Stomach (tissue), 9 donors: ENCODE data around the gene EEF1AKMT1. TPM values are rescaled to one million over a fixed set of nuclear protein-coding genes. Genes with fewer than 3 reads are reported as not detected.
"Not testable (repeated sequence)": the region's sequence is repeated elsewhere in the genome, so short reads cannot be mapped to it uniquely, and the experiment has no call there.

ENCODE experiments used
- DNase-seq, 2 donors: peaks; one replicate each; pipeline versions ENCODE4 v3.0.0 to v3.0.0-alpha.2; 2013 to 2019
- H3K27ac ChIP-seq, 5 donors: fragments of 200-600 bp in 4 of 5; sonication (generic) in 4 of 5; one replicate each; pipeline ENCODE4 v1.5.1; 2013 to 2019; ENCODE audit warnings: mild to moderate bottlenecking in 1 of 5, moderate library complexity in 1 of 5
- H3K27me3 ChIP-seq, 3 donors: fragments of 200-600 bp; sonication (generic); one replicate each; pipeline ENCODE4 v1.5.1; 2017 to 2019; ENCODE audit warnings: mixed run types in 1 of 3
- H3K36me3 ChIP-seq, 4 donors: fragments of 200-600 bp; sonication (generic); 1 replicate in 3 of 4; 2 replicates in 1 of 4; pipeline ENCODE4 v1.5.1; 2016 to 2019
- H3K4me1 ChIP-seq, 4 donors: fragments of 200-600 bp; sonication (generic); one replicate each; pipeline ENCODE4 v1.5.1; 2016 to 2019
- H3K4me3 ChIP-seq, 4 donors: fragments of 200-600 bp; sonication (generic) in 3 of 4; one replicate each; pipeline ENCODE4 v1.5.1; 2016 to 2019; ENCODE audit warnings: mild to moderate bottlenecking in 1 of 4
- H3K9me3 ChIP-seq, 4 donors: fragments of 200-600 bp; sonication (generic); one replicate each; pipeline ENCODE4 v1.5.1; 2016 to 2019
- CTCF ChIP-seq, 7 experiments: fragments of 450-650 bp in 4 of 7; fragments of 200-600 bp in 3 of 7; sonication (generic) in 3 of 7; IDR thresholded peaks; one replicate each; pipeline ENCODE4 v1.5.1; 2016 to 2019; ENCODE audit warnings: antibody characterized with exemption in 7 of 7, control low read depth in 2 of 7, mild to moderate bottlenecking in 1 of 7
- EP300 ChIP-seq: sonication (generic); formaldehyde crosslinking; IDR thresholded peaks from one replicate; pipeline ENCODE4 v1.6.1; 2017; ENCODE audit warnings: antibody characterized with exemption
- POLR2A ChIP-seq, 4 donors: fragments of 450-650 bp; IDR thresholded peaks; one replicate each; pipeline ENCODE4 v1.6.1; 2016; ENCODE audit warnings: antibody characterized with exemption in 4 of 4, control low read depth in 2 of 4, mild to moderate bottlenecking in 1 of 4, moderate library complexity in 1 of 4
- POLR2AphosphoS5 ChIP-seq, 3 donors: sonication (generic); formaldehyde crosslinking; IDR thresholded peaks; one replicate each; pipeline ENCODE4 v1.6.1; 2016; ENCODE audit warnings: antibody characterized with exemption in 3 of 3
- WGBS, 5 donors: extraction: QIAGEN DNeasy Blood & Tissue Kit in 3 of 5; methylation state at CpG; one replicate each; pipeline versions ENCODE4 v1.1.5 to v1.1.7; 2013 to 2018; 5-methylcytosine and 5-hydroxymethylcytosine counted together
- intact Hi-C: fragments of 100-400 bp; cut with DNase I; formaldehyde crosslinking; loops from one replicate; pipeline ENCODE4 v1.15.1; 2023; ENCODE audit warnings: low total_unique reads
- polyA plus RNA-seq, 3 donors: library from polyadenylated mRNA; stranded (reverse); fragments of 200-250 nt; gene quantifications; one replicate each; pipeline ENCODE4 v1.2.3, GENCODE V29; 2013
- total RNA-seq, 5 donors: library from RNA; depleted of rRNA; stranded (reverse); fragments of >200 nt; gene quantifications; one replicate each; pipeline versions ENCODE4 v1.1.0 to v1.2.3, GENCODE V29; 2014 to 2016
- donor health status: healthy with polysubstance abuse.
- donor health status: Bipolar disorder and iron deficiency.
- donor health status: healthy.

The EEF1AKMT1 gene
- total and polyA plus RNA-seq, 8 donors: 3.1 to 14.1 (median 7.2) TPM; not detected in 1

- peaks cover 0 to 10% (median 3%) of the 10 kb centered on the region in 4 donors for H3K9me3 ChIP-seq
- peaks cover 0 to 13% (median 12%) of the 10 kb centered on the region in 4 donors for H3K36me3 ChIP-seq
- H3K27me3 ChIP-seq: no peaks in the 10 kb centered on the region
- no peaks in the 10 kb centered on the region for H3K4me1 ChIP-seq
- H3K27ac ChIP-seq: no peak overlapping the region
- TF ChIP-seq POLR2AphosphoS5 (IDR thresholded peaks at IDR 0.05) (no peak), EP300 (no peak), CTCF (IDR thresholded peaks at IDR 0.05) (no peak), POLR2A (IDR thresholded peaks at IDR 0.05) (no peak)
- no peak overlapping the region for H3K4me3 ChIP-seq
- 79 to 84% (median 79%) methylated on average over 3 of the region's 3 CpGs for WGBS, 5 donors
- DNase-seq: no peak
- intact Hi-C loops: no loop called here
These were observed 12.9 kb downstream of the EEF1AKMT1 start for GRCh38 chr13:20760872-20761271.

- Histone ChIP-seq H3K36me3 (peaks cover 0 to 21% (median 17%) of the 10 kb centered on the region in 4 donors), H3K4me3 (no peak overlapping the region), H3K27ac (no peak overlapping the region), H3K9me3 (peaks cover 3 to 42% (median 20%) of the 10 kb centered on the region in 4 donors), H3K4me1 (no peaks in the 10 kb centered on the region), H3K27me3 (no peaks in the 10 kb centered on the region)
- intact Hi-C loops: no loop called here
- DNase-seq: no peak
- TF ChIP-seq EP300: no peak
- no peak for TF ChIP-seq POLR2AphosphoS5 (IDR thresholded peaks at IDR 0.05)
- no peak for TF ChIP-seq POLR2A (IDR thresholded peaks at IDR 0.05)
- no peak for TF ChIP-seq CTCF (IDR thresholded peaks at IDR 0.05)
These were observed 19.8 kb downstream of the EEF1AKMT1 start for GRCh38 chr13:20754009-20754408.

GRCh38 chr13:20749377-20749776 is 24.4 kb downstream of the EEF1AKMT1 start:
- Histone ChIP-seq H3K27me3 (no peaks in the 10 kb centered on the region), H3K27ac (no peak overlapping the region), H3K4me1 (no peaks in the 10 kb centered on the region), H3K4me3 (no peak overlapping the region), H3K36me3 (no peaks in the 10 kb centered on the region), H3K9me3 (peaks cover 0 to 32% (median 16%) of the 10 kb centered on the region in 4 donors)
- intact Hi-C loops: no loop called here
- WGBS, 5 donors: 94 to 98% (median 97%) methylated on average over 1 of the region's 1 CpG
- TF ChIP-seq CTCF (IDR thresholded peaks at IDR 0.05): no peak
- TF ChIP-seq EP300: no peak
- no peak for TF ChIP-seq POLR2A (IDR thresholded peaks at IDR 0.05)
- DNase-seq: no peak

GRCh38 chr13:20743830-20744404 is 29.8 kb downstream of the EEF1AKMT1 start:
- H3K4me1 ChIP-seq, H3K4me3 ChIP-seq, intact Hi-C loops, DNase-seq, H3K27ac ChIP-seq, H3K27me3 ChIP-seq: not testable (repeated sequence)
- H3K9me3 ChIP-seq: peaks cover 0 to 17% (median 9%) of the 10 kb centered on the region in 4 donors
- H3K36me3 ChIP-seq: peaks cover 0 to 14% (median 6%) of the 10 kb centered on the region in 4 donors
- WGBS, 5 donors: 94 to 97% (median 95%) methylated on average over 4 of the region's 4 CpGs

GRCh38 chr13:20740021-20740420 is 33.7 kb downstream of the EEF1AKMT1 start:
- H3K36me3 ChIP-seq: peaks cover 0 to 17% (median 7%) of the 10 kb centered on the region in 4 donors
- intact Hi-C loops: no loop called here
- no peaks in the 10 kb centered on the region for H3K4me1 ChIP-seq
- no peaks in the 10 kb centered on the region for H3K27me3 ChIP-seq
- H3K9me3 ChIP-seq: peaks cover 0 to 13% (median 8%) of the 10 kb centered on the region in 4 donors
- DNase-seq: no peak
- TF ChIP-seq EP300 (no peak), CTCF (IDR thresholded peaks at IDR 0.05) (no peak), POLR2A (IDR thresholded peaks at IDR 0.05) (no peak), POLR2AphosphoS5 (IDR thresholded peaks at IDR 0.05) (no peak)
- no peak overlapping the region for H3K4me3 ChIP-seq
- WGBS, 5 donors: 94 to 99% (median 97%) methylated on average over 14 to 22 of the region's 22 CpGs
- H3K27ac ChIP-seq: no peak overlapping the region
